Measurements from ENCODE around the gene LPAR2.

LPAR2 gene

GRCh38 chr19:19661675-19662251, 33.7 kb upstream of the LPAR2 start:
- TF ChIP-seq CTCF (IDR thresholded peaks at IDR 0.05; ENCODE audit: insufficient read depth, low read length, poor library complexity, severe bottlenecking), result no peak
- Histone ChIP-seq H3K4me3 (replicated peaks; ENCODE audit: low read depth, low read length) (peak overlapping the region; percentile 96), H3K36me3 (ENCODE audit: control insufficient read depth, insufficient read depth, low read length) (peaks cover 27% of the 10 kb centered on the region), H3K27me3 (replicated peaks; ENCODE audit: control insufficient read depth, insufficient read depth, low read length) (no peaks in the 10 kb centered on the region)
- peak; percentile 78 for DNase-seq (ENCODE audit: extremely low read depth, insufficient read length)

GRCh38 chr19:19661141-19661674, 33.2 kb upstream of the LPAR2 start:
- H3K36me3 ChIP-seq (ENCODE audit: control insufficient read depth, insufficient read depth, low read length), result peaks cover 32% of the 10 kb centered on the region

GRCh38 chr19:19659646-19660245, 31.7 kb upstream of the LPAR2 start:
- no peak for DNase-seq (ENCODE audit: extremely low read depth, insufficient read length)
- peaks cover 46% of the 10 kb centered on the region for H3K36me3 ChIP-seq (ENCODE audit: control insufficient read depth, insufficient read depth, low read length)
- no peaks in the 10 kb centered on the region for H3K27me3 ChIP-seq (replicated peaks; ENCODE audit: control insufficient read depth, insufficient read depth, low read length)
- no peak for TF ChIP-seq CTCF (IDR thresholded peaks at IDR 0.05; ENCODE audit: insufficient read depth, low read length, poor library complexity, severe bottlenecking)
- H3K4me3 ChIP-seq (replicated peaks; ENCODE audit: low read depth, low read length), result no peak overlapping the region

More at GRCh38 chr19:19661141-19661674, 33.2 kb upstream of the LPAR2 start:
- Histone ChIP-seq H3K4me3 (replicated peaks; ENCODE audit: low read depth, low read length) (peak overlapping the region; percentile 61), H3K27me3 (replicated peaks; ENCODE audit: control insufficient read depth, insufficient read depth, low read length) (no peaks in the 10 kb centered on the region)
- TF ChIP-seq CTCF (IDR thresholded peaks at IDR 0.05; ENCODE audit: insufficient read depth, low read length, poor library complexity, severe bottlenecking), result no peak
- no peak for DNase-seq (ENCODE audit: extremely low read depth, insufficient read length)

GRCh38 chr19:19657397-19657783, 29.4 kb upstream of the LPAR2 start:
- DNase-seq (ENCODE audit: extremely low read depth, insufficient read length), result no peak
- peaks cover 63% of the 10 kb centered on the region for H3K36me3 ChIP-seq (ENCODE audit: control insufficient read depth, insufficient read depth, low read length)
- no peak overlapping the region for H3K4me3 ChIP-seq (replicated peaks; ENCODE audit: low read depth, low read length)
- TF ChIP-seq CTCF (IDR thresholded peaks at IDR 0.05; ENCODE audit: insufficient read depth, low read length, poor library complexity, severe bottlenecking), result no peak
- no peaks in the 10 kb centered on the region for H3K27me3 ChIP-seq (replicated peaks; ENCODE audit: control insufficient read depth, insufficient read depth, low read length)

- TF ChIP-seq CTCF (IDR thresholded peaks at IDR 0.05; ENCODE audit: insufficient read depth, low read length, poor library complexity, severe bottlenecking), result no peak
- H3K36me3 ChIP-seq (ENCODE audit: control insufficient read depth, insufficient read depth, low read length), result peaks cover 69% of the 10 kb centered on the region
- H3K27me3 ChIP-seq (replicated peaks; ENCODE audit: control insufficient read depth, insufficient read depth, low read length), result no peaks in the 10 kb centered on the region
- DNase-seq (ENCODE audit: extremely low read depth, insufficient read length), result no peak
- H3K4me3 ChIP-seq (replicated peaks; ENCODE audit: low read depth, low read length), result no peak overlapping the region
Measured at GRCh38 chr19:19656451-19657396, 28.7 kb upstream of the LPAR2 start.

Data from GM06990 (cell line).